B cell (primary cell): ENCODE measurements around the gene ZNF28. TPM values are rescaled to one million over a fixed set of nuclear protein-coding genes. Genes with fewer than 3 reads are reported as not detected.
"Not testable (repeated sequence)": the region's sequence is repeated elsewhere in the genome, so short reads cannot be mapped to it uniquely, and the experiment has no call there.

Source experiments
- ATAC-seq: fragments of 200-7000 bp; cut with Tn5 transposase; one replicate; pipeline ENCODE4 v1.10.0; 2021; ENCODE audit warnings: low read depth, mild to moderate bottlenecking, moderate number of reproducible peaks, moderate library complexity
- CTCF ChIA-PET: fragments of 350-600 bp; sonication (Branson Sonifier 250); formaldehyde crosslinking; loops from one replicate; lab custom pipeline; 2021; ENCODE audit warnings: antibody characterized with exemption, inconsistent platforms; lab: Charles Lee
- POLR2A ChIA-PET: fragments of 350-600 bp; sonication (Branson Sonifier 250); formaldehyde crosslinking; loops from one replicate; lab custom pipeline; 2021; ENCODE audit warnings: antibody characterized with exemption; lab: Charles Lee
- DNase-seq: peaks from one replicate; pipeline ENCODE4 v3.0.0; 2013
- H2AFZ ChIP-seq: 2 replicates; pipeline ENCODE4 v1.6.1; 2012; ENCODE audit warnings: mild to moderate bottlenecking, low read depth, low read length; ENCODE audit not compliant: insufficient read depth, poor library complexity, severe bottlenecking
- H3K27ac ChIP-seq, 2 donors: 1 replicate in 1 of 2; 2 replicates in 1 of 2; pipeline ENCODE4 v1.5.1; 2012 to 2013; ENCODE audit warnings: low read length in 2 of 2, mild to moderate bottlenecking in 2 of 2, moderate library complexity in 1 of 2
- H3K27me3 ChIP-seq, 4 experiments: fragments of 200-600 bp in 1 of 4; sonication (generic) in 1 of 4; replicated peaks in 1 of 4; 1 replicate in 2 of 4; 2 replicates in 2 of 4; pipeline versions ENCODE4 v1.6.1 to v1.7.0; 2013 to 2016; ENCODE audit warnings: low read length in 3 of 4, mild to moderate bottlenecking in 2 of 4, mixed read lengths in 1 of 4, moderate library complexity in 1 of 4; ENCODE audit not compliant: insufficient read depth in 4 of 4, control insufficient read depth in 3 of 4; ENCODE audit errors: control extremely low read depth in 1 of 4
- H3K36me3 ChIP-seq, 2 experiments: replicated peaks in 1 of 2; 1 replicate in 1 of 2; 2 replicates in 1 of 2; pipeline versions ENCODE4 v1.6.1 to v1.7.1; 2013; ENCODE audit warnings: low read length in 1 of 2; ENCODE audit not compliant: insufficient read depth in 2 of 2, control insufficient read depth in 1 of 2; ENCODE audit errors: control extremely low read depth in 1 of 2, extremely low read depth in 1 of 2
- H3K4me1 ChIP-seq, 2 donors: fragments of 200-600 bp in 1 of 2; sonication (generic) in 1 of 2; 1 replicate in 1 of 2; 2 replicates in 1 of 2; pipeline versions ENCODE4 v1.5.1 to v1.6.1; 2013 to 2017; ENCODE audit warnings: low read length in 2 of 2; ENCODE audit not compliant: control insufficient read depth in 2 of 2, insufficient read depth in 2 of 2
- H3K4me2 ChIP-seq: replicated peaks from 2 replicates; pipeline ENCODE3; 2012; ENCODE audit warnings: mild to moderate bottlenecking, low read depth, low read length; ENCODE audit not compliant: poor library complexity, severe bottlenecking
- H3K4me3 ChIP-seq, 5 experiments: fragments of 200-600 bp in 1 of 5; sonication (generic) in 1 of 5; 1 replicate in 3 of 5; 2 replicates in 2 of 5; pipeline versions ENCODE4 v1.5.1 to v1.7.0; 2011 to 2016; ENCODE audit warnings: low read length in 4 of 5, mild to moderate bottlenecking in 4 of 5, low read depth in 2 of 5, control low read depth in 1 of 5, moderate library complexity in 1 of 5; ENCODE audit not compliant: insufficient read depth in 1 of 5; ENCODE audit errors: control extremely low read depth in 1 of 5, extremely low read depth in 1 of 5
- H3K79me2 ChIP-seq: fragments of 200-600 bp; sonication (generic); one replicate; pipeline ENCODE4 v1.6.0; 2016; ENCODE audit warnings: low read length; ENCODE audit not compliant: control insufficient read depth, insufficient read depth
- H3K9ac ChIP-seq: fragments of 200-600 bp; sonication (generic); 2 replicates; pipeline ENCODE4 v1.6.1; 2017; ENCODE audit warnings: mild to moderate bottlenecking, low read length, moderate library complexity
- H3K9me3 ChIP-seq, 3 donors: one replicate each; pipeline versions ENCODE4 v1.6.1 to v1.7.1; 2013; ENCODE audit warnings: low read length in 2 of 3; ENCODE audit not compliant: control insufficient read depth in 2 of 3, insufficient read depth in 1 of 3; ENCODE audit errors: control extremely low read depth in 1 of 3
- H4K20me1 ChIP-seq: 2 replicates; pipeline ENCODE4 v1.6.0; 2012; ENCODE audit warnings: mild to moderate bottlenecking, low read length; ENCODE audit not compliant: insufficient read depth, control insufficient read depth, poor library complexity, severe bottlenecking
- H3K27ac Mint-ChIP-seq: one replicate; pipeline ENCODE4 v1.8.0; 2021; ENCODE audit warnings: mixed read lengths
- H3K27me3 Mint-ChIP-seq: one replicate; pipeline ENCODE4 v1.8.0; 2021; ENCODE audit warnings: mixed read lengths
- H3K4me1 Mint-ChIP-seq: one replicate; pipeline ENCODE4 v1.8.0; 2021; ENCODE audit warnings: mixed read lengths
- H3K4me3 Mint-ChIP-seq: one replicate; pipeline ENCODE4 v1.8.0; 2021; ENCODE audit warnings: mixed read lengths
- H3K9me3 Mint-ChIP-seq: one replicate; pipeline ENCODE4 v1.8.0; 2022; ENCODE audit warnings: mixed read lengths; ENCODE audit not compliant: insufficient read depth
- whole genome bisulfite sequencing: methylation state at CpG from one replicate; pipeline ENCODE4 v1.1.5; 2013; ENCODE audit warnings: missing lambda C conversion rate; ENCODE audit not compliant: insufficient coverage; 5-methylcytosine and 5-hydroxymethylcytosine counted together
- intact Hi-C: fragments of 100-400 bp; cut with micrococcal nuclease; formaldehyde crosslinking; loops from one replicate; pipeline ENCODE4 v1.10.0; 2022
- polyA plus RNA-seq: library from polyadenylated mRNA; depleted of rRNA; stranded (reverse); fragments of >200 nt; gene quantifications from 2 replicates; pipeline ENCODE4 v1.2.3, GENCODE V29; 2012
- total RNA-seq, 2 donors: library from RNA; stranded (reverse); fragments of 120-200 nt in 1 of 2; gene quantifications; 1 replicate in 1 of 2; 2 replicates in 1 of 2; pipeline versions ENCODE4 v1.2.3 to v1.2.4, GENCODE V29; 2013 to 2022

The ZNF28 gene
- total and polyA plus RNA-seq, 2 donors (not counting 1 experiment from before 2014, with no cell fraction given) = 3.7 to 27.4 TPM

DNA sequence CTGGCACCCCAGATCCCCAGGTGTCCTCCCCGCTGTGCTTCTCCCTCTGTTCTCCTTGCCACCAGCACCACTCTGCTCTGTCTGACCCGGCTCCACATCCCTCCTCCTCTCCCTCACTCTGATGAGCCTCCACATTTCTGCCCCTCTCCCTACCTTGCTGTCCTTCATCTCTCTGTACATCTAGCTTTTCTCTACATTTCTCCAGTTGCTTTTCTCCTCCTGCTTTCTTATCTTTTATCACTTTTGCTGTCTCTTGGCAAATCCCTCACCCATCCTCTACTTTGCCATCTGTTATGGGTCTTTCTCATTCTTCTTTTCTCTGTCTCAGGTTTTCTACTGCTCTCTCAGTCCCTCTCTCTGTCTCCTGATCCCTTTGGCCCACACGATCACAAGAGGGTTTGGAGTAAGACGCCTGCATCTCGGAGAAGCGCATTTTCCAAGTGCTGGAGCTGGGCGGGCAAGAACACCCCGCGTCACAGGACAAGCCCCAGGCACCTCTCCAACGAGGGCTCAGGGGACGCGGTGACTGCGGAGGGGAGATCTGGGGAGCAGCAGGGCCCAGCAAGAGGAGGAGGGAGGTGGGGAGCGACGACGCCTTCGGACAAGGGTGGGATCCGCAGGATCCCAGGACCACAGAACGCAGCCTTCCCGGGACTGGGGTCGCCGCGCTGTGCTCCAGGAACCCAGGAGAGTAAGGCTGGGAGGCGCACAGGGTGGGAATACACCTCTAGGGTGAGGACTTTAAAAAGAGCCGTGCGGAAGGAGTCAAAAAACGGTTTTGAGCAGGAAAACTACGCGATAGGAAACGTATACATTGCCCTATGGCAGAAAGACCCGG lies 35.3 kb upstream of the ZNF28 start:
- WGBS = 1% methylated on average over 18 of the region's 31 CpGs
- peak; percentile 15 for DNase-seq
- H3K4me1 ChIP-seq, CTCF ChIA-PET, ATAC-seq, H4K20me1 ChIP-seq, POLR2A ChIA-PET, H3K27me3 ChIP-seq, H3K9me3 ChIP-seq, H3K27me3 Mint-ChIP-seq, H3K9me3 Mint-ChIP-seq: not testable (repeated sequence)
- peak overlapping the region; percentile 88 for H3K4me2 ChIP-seq
- intact Hi-C loops = loop anchor here (1.0 kb wide), 1 partner anchor 41 kb away; the partner anchor contains the start of gene ZNF320
- H3K9ac ChIP-seq = peak overlapping the region; percentile 83
- H3K36me3 ChIP-seq = peaks cover 4 to 19% of the 10 kb centered on the region in 2 experiments
- peaks cover 22% of the 10 kb centered on the region for H3K4me1 Mint-ChIP-seq
- H3K79me2 ChIP-seq = peaks cover 22% of the 10 kb centered on the region
- peak overlapping the region; percentile 74 to 82 (median 78) for H3K4me3 ChIP-seq
- peak overlapping the region; percentile 93 for H3K4me3 Mint-ChIP-seq
- H3K27ac ChIP-seq = peak overlapping the region; percentile 55 to 76
- peak overlapping the region; percentile 95 for H2AFZ ChIP-seq
- H3K27ac Mint-ChIP-seq = peak overlapping the region; percentile 85

DNA sequence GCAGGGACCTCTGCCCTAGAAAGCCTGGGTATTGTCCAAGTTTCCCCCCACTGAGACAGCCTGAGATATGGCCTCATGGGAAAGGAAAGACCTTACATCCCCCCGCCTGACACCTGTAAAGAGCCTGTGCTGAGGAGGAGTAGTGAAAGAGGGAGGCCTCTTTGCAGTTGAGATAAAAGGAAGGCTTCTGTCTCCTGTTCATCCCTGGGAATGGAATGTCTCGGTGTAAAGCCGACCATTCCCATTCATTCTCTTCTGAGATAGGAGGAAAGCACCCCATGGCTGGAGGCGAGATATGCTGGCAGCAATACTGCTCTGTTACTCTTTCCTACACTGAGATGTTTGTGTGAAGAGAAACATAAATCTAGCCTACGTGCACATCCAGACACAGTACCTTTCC lies 25.9 kb upstream of the ZNF28 start:
- H2AFZ ChIP-seq, H4K20me1 ChIP-seq, H3K9me3 Mint-ChIP-seq, H3K4me1 Mint-ChIP-seq, intact Hi-C loops, H3K27ac ChIP-seq, H3K4me3 ChIP-seq, H3K27ac Mint-ChIP-seq, H3K27me3 ChIP-seq, H3K9ac ChIP-seq, POLR2A ChIA-PET, DNase-seq, H3K4me3 Mint-ChIP-seq, H3K4me1 ChIP-seq, ATAC-seq, H3K4me2 ChIP-seq, CTCF ChIA-PET, H3K27me3 Mint-ChIP-seq: not testable (repeated sequence)
- no CpG with 5 or more reads among the region's 5 CpGs for WGBS
- peaks cover 13% of the 10 kb centered on the region for H3K79me2 ChIP-seq
- H3K36me3 ChIP-seq = peaks cover 17 to 82% of the 10 kb centered on the region in 2 experiments
- H3K9me3 ChIP-seq = peaks cover 8 to 56% (median 33%) of the 10 kb centered on the region in 3 donors

DNA sequence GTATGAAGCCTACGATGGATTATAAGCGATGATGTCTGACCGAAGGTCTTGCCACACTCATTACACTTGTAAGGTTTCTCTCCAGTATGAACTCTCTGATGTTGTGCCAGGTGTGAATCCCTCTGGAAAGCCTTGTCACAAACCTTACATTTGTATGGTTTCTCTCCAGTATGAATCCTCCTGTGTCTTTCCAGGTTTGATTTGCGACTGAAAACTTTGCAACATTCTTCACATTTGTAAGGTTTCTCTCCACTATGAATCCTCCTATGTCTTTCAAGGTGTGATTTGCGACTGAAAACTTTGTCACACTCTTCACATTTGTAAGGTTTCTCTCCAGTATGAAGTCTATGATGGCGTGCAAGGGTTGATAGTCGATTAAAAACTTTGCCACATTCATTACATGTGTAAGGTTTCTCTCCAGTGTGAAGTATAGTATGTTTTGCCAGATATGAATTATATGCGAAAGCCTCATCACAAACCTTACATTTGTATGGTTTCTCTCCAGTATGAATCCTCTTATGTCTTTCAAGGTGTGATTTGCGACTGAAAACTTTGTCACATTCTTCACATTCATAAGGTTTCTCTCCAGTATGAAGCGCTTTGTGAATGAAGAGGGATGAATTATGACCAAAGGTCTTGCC lies 19.5 kb upstream of the ZNF28 start:
- H3K27ac Mint-ChIP-seq, H2AFZ ChIP-seq, H4K20me1 ChIP-seq, ATAC-seq, H3K4me1 ChIP-seq, H3K9ac ChIP-seq, H3K27me3 Mint-ChIP-seq, H3K4me1 Mint-ChIP-seq, POLR2A ChIA-PET, intact Hi-C loops, H3K4me3 Mint-ChIP-seq, CTCF ChIA-PET, H3K27ac ChIP-seq, DNase-seq, H3K27me3 ChIP-seq, H3K4me2 ChIP-seq, H3K79me2 ChIP-seq: not testable (repeated sequence)
- WGBS = 91% methylated on average over 4 of the region's 10 CpGs
- H3K9me3 Mint-ChIP-seq = peaks cover 29% of the 10 kb centered on the region
- Histone ChIP-seq H3K4me3 (peak overlapping the region in 1 of 5 experiments; percentile 16), H3K36me3 (peaks cover 33 to 63% of the 10 kb centered on the region in 2 experiments), H3K9me3 (peaks cover 28 to 85% (median 61%) of the 10 kb centered on the region in 3 donors)
